Measurements from ENCODE around the gene MAFG. TPM values are rescaled to one million over a fixed set of nuclear protein-coding genes. Genes with fewer than 3 reads are reported as not detected.

Gene MAFG
- total and polyA plus RNA-seq, 2 of the 13 experiments (the other 11 are each of a cell fraction or from before 2014, with no cell fraction given): 14.5 to 20.0 TPM

DNA sequence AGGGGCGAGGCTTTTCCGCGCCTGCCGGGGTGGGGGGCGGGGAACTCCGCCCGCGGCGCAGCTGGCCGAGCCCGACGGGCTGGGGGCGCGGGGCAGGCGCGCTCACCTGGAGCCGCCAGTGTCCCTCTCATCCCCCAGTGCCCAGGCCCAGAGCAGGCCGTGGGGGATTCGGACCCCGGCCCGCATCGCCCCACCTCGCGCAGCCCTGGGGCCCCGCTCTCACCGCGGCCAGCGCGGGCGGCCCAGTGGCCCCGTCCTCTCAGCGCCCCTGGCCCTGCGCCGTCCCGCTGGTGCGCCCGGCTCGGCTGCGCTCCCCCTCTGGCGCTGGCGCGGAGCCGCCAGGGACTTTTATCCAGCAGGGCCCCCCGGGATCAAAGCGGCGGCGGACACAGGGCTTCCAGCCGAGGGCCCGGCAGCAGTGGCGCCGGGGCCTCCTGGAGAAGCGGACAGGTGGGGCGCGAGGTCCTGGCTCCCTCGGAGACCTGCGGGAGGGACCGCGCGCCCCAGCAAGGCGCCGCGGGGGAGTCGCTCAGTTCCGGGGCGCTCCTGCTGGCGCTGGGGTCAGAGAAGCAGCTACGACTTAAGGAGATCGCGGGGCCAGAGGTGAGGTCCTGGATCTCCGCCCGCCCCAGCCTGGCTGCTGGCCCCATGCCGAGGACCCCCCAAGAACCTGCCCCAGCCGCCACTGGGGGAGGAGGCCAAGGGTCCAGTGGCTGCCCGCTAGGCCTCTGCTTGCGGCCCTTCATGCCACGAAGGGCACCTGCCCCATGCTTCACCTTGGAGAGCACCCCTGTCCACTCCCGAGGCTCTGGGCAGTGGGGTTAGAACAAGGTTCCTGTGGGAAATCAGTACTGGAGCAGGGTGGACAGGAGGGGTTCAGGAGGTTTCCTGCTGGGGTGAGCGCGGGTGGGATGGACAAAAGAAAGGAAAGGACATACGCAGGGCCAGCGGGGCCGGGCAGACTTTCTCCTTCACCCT lies 34.3 kb upstream of the MAFG start (continued):
- TF ChIP-seq, protein P1, sequence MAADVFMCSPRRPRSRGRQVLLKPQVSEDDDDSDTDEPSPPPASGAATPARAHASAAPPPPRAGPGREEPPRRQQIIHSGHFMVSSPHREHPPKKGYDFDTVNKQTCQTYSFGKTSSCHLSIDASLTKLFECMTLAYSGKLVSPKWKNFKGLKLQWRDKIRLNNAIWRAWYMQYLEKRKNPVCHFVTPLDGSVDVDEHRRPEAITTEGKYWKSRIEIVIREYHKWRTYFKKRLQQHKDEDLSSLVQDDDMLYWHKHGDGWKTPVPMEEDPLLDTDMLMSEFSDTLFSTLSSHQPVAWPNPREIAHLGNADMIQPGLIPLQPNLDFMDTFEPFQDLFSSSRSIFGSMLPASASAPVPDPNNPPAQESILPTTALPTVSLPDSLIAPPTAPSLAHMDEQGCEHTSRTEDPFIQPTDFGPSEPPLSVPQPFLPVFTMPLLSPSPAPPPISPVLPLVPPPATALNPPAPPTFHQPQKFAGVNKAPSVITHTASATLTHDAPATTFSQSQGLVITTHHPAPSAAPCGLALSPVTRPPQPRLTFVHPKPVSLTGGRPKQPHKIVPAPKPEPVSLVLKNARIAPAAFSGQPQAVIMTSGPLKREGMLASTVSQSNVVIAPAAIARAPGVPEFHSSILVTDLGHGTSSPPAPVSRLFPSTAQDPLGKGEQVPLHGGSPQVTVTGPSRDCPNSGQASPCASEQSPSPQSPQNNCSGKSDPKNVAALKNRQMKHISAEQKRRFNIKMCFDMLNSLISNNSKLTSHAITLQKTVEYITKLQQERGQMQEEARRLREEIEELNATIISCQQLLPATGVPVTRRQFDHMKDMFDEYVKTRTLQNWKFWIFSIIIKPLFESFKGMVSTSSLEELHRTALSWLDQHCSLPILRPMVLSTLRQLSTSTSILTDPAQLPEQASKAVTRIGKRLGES (CRISPR knock-in tag; IDR thresholded peaks at IDR 0.05; ENCODE audit: borderline replicate concordance): 0 out of 2 replicates have a peak, but pooled peaks have one; percentile 20
- TF ChIP-seq ZBTB7B (CRISPR knock-in tag; IDR thresholded peaks at IDR 0.05): 0 out of 2 replicates have a peak, but pooled peaks have one; percentile 30
- TF ChIP-seq TBX2 (CRISPR knock-in tag; IDR thresholded peaks at IDR 0.05; ENCODE audit: borderline replicate concordance): peak; percentile 15; the same call in 1 of the 2 replicates
- 0 out of 2 replicates have a peak, but pooled peaks have one; percentile 4 for TF ChIP-seq HES4 (CRISPR knock-in tag; IDR thresholded peaks at IDR 0.05; ENCODE audit: borderline replicate concordance)
- TF ChIP-seq SIN3A (IDR thresholded peaks at IDR 0.05; ENCODE audit: borderline replicate concordance, low read depth, low read length): peak; percentile 15; the same call in 1 of the 2 replicates
- no peak for TF ChIP-seq TP53 (CRISPR knock-in tag; conservative IDR thresholded peaks at IDR 0.05)
- TF ChIP-seq, protein P2, sequence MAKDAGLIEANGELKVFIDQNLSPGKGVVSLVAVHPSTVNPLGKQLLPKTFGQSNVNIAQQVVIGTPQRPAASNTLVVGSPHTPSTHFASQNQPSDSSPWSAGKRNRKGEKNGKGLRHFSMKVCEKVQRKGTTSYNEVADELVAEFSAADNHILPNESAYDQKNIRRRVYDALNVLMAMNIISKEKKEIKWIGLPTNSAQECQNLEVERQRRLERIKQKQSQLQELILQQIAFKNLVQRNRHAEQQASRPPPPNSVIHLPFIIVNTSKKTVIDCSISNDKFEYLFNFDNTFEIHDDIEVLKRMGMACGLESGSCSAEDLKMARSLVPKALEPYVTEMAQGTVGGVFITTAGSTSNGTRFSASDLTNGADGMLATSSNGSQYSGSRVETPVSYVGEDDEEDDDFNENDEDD (CRISPR knock-in tag; IDR thresholded peaks at IDR 0.05; ENCODE audit: borderline replicate concordance): peak; percentile 20; the same call in 1 of the 2 replicates
- no peak for TF ChIP-seq CEBPG (CRISPR knock-in tag; IDR thresholded peaks at IDR 0.05)
- TF ChIP-seq, protein P3, sequence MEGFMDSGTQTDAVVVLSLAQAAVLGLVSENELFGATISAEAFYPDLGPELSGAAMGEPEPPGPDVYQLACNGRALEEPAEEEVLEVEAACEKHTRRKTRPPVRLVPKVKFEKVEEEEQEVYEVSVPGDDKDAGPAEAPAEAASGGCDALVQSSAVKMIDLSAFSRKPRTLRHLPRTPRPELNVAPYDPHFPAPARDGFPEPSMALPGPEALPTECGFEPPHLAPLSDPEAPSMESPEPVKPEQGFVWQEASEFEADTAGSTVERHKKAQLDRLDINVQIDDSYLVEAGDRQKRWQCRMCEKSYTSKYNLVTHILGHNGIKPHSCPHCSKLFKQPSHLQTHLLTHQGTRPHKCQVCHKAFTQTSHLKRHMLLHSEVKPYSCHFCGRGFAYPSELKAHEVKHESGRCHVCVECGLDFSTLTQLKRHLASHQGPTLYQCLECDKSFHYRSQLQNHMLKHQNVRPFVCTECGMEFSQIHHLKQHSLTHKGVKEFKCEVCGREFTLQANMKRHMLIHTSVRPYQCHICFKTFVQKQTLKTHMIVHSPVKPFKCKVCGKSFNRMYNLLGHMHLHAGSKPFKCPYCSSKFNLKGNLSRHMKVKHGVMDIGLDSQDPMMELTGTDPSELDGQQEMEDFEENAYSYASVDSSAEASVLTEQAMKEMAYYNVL (CRISPR knock-in tag; IDR thresholded peaks at IDR 0.05; ENCODE audit: borderline replicate concordance): peak; percentile 18; the same call in 1 of the 2 replicates
- TF ChIP-seq, protein P4, sequence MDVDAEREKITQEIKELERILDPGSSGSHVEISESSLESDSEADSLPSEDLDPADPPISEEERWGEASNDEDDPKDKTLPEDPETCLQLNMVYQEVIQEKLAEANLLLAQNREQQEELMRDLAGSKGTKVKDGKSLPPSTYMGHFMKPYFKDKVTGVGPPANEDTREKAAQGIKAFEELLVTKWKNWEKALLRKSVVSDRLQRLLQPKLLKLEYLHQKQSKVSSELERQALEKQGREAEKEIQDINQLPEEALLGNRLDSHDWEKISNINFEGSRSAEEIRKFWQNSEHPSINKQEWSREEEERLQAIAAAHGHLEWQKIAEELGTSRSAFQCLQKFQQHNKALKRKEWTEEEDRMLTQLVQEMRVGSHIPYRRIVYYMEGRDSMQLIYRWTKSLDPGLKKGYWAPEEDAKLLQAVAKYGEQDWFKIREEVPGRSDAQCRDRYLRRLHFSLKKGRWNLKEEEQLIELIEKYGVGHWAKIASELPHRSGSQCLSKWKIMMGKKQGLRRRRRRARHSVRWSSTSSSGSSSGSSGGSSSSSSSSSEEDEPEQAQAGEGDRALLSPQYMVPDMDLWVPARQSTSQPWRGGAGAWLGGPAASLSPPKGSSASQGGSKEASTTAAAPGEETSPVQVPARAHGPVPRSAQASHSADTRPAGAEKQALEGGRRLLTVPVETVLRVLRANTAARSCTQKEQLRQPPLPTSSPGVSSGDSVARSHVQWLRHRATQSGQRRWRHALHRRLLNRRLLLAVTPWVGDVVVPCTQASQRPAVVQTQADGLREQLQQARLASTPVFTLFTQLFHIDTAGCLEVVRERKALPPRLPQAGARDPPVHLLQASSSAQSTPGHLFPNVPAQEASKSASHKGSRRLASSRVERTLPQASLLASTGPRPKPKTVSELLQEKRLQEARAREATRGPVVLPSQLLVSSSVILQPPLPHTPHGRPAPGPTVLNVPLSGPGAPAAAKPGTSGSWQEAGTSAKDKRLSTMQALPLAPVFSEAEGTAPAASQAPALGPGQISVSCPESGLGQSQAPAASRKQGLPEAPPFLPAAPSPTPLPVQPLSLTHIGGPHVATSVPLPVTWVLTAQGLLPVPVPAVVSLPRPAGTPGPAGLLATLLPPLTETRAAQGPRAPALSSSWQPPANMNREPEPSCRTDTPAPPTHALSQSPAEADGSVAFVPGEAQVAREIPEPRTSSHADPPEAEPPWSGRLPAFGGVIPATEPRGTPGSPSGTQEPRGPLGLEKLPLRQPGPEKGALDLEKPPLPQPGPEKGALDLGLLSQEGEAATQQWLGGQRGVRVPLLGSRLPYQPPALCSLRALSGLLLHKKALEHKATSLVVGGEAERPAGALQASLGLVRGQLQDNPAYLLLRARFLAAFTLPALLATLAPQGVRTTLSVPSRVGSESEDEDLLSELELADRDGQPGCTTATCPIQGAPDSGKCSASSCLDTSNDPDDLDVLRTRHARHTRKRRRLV (CRISPR knock-in tag; IDR thresholded peaks at IDR 0.05): 0 out of 2 replicates have a peak, but pooled peaks have one; percentile 49
- 0 out of 2 replicates have a peak, but pooled peaks have one; percentile 26 for TF ChIP-seq ZNF235 (CRISPR knock-in tag; IDR thresholded peaks at IDR 0.05; ENCODE audit: borderline replicate concordance)
- TF ChIP-seq, protein P5, sequence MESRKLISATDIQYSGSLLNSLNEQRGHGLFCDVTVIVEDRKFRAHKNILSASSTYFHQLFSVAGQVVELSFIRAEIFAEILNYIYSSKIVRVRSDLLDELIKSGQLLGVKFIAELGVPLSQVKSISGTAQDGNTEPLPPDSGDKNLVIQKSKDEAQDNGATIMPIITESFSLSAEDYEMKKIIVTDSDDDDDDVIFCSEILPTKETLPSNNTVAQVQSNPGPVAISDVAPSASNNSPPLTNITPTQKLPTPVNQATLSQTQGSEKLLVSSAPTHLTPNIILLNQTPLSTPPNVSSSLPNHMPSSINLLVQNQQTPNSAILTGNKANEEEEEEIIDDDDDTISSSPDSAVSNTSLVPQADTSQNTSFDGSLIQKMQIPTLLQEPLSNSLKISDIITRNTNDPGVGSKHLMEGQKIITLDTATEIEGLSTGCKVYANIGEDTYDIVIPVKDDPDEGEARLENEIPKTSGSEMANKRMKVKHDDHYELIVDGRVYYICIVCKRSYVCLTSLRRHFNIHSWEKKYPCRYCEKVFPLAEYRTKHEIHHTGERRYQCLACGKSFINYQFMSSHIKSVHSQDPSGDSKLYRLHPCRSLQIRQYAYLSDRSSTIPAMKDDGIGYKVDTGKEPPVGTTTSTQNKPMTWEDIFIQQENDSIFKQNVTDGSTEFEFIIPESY (CRISPR knock-in tag; IDR thresholded peaks at IDR 0.05): peak; percentile 67; the same call in 1 of the 2 replicates
- TF ChIP-seq EED (CRISPR knock-in tag; IDR thresholded peaks at IDR 0.05): 0 out of 2 replicates have a peak, but pooled peaks have one; percentile 14

All from HepG2 (cell line).